KBM-7 (cell line): ENCODE data around the gene KLK11.

Source experiments
- DNase-seq: peaks from one replicate; pipeline ENCODE4 v3.0.0-alpha.2; 2015
- in situ Hi-C: fragments of 300-500 bp; cut with MboI; formaldehyde crosslinking; loops from 2 replicates; pipeline ENCODE4 v1.14.3; 2020; ENCODE audit warnings: low sequenced_read_pairs, low pct_unique_long_range_greater_than_20kb, mixed read lengths

The KLK11 gene

GRCh38 chr19:50980208-50980607 is 46.2 kb downstream of the KLK11 start:
- DNase-seq = no peak
- in situ Hi-C loops = no loop called here

DNA sequence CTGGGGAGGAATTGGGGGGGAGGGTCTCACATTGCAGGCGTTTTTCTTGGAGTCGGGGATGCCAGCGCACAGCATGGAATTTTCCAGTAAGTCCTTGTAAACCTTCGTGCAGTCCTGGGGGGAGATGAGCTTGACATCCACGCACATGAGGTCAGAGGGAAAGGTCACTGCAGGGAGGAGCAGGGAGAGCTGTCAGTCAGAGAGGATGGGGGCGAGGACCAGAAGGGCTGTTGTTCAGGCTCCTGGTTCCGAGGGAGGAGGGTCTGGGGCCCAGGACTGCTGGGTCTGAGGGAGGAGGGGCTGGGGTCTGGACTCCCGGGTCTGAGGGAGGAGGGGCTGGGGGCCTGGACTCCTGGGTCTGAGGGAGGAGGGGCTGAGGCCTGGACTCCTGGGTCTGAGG is 46.7 kb downstream of the KLK11 start:
- in situ Hi-C loops = no loop called here
- DNase-seq = no peak

DNA sequence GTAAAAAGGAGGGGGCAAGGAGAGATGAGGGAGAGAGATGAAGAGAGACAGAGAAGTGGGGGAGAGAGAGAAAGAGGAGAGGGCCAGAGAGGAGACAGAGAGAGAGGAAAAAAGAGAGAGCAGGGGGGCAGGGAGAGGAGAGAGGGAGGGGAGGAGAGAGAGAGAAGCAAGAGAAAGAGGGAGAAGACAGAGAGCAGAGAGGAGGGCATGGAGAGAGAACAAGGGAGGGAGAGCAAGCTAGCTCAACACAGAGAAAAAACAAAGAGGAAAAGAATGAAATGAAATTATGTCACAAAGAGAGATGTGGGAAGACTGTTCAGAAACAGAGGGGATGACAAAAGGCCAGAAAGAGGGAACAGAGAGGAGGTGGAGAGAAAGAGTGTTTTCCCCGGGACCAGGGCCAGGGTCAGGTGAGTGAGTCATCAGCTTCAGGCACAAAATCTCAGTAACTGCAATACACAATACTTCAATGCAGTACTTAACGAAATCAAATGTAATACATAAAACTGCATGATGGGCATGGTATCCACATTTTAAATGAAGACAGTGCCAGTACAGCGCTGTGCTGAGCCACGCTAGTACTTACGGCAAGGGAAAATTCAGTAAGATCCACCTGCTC is 47.5 kb downstream of the KLK11 start:
- DNase-seq = no peak
- in situ Hi-C loops = no loop called here

DNA sequence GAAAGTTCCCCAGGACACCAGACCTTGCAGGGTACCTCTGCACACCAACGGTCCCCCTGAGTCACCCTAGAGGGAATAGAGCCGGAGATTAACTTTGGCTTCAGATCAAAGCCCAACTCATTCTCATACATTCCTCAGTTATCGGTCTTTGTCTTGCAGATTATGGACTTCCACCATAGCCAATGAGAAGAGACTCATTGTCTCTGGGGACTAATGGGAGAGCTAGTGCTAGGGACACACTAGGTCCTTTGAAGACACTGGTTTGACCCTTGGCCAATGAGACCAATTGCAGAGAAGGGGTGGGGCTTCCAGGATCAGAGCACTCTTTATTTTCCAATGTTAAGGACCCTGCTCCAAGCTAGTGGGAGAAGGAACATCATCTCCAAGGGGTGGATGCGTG is 48.8 kb downstream of the KLK11 start:
- in situ Hi-C loops = no loop called here
- no peak for DNase-seq

DNA sequence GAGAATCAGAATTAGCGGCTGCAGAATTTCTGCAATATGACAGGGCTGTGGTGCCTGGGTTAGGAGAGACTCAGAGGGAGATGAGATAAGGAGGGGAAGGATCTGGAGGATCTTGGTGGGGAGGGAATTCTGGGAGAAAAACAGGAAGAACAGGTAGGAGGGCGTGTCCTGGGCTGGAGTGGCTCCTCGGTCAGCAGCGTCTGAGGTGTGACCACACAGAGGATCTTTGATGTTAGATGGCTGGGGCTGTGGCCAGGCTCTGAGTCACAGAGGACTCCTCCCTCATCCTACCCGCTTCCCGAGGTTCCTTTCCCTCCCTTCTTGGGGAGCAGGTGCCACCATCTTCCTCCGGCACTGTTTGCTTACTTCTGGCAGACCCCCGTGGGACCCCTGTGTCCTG is 50.6 kb downstream of the KLK11 start:
- in situ Hi-C loops = no loop called here
- DNase-seq = no peak

DNA sequence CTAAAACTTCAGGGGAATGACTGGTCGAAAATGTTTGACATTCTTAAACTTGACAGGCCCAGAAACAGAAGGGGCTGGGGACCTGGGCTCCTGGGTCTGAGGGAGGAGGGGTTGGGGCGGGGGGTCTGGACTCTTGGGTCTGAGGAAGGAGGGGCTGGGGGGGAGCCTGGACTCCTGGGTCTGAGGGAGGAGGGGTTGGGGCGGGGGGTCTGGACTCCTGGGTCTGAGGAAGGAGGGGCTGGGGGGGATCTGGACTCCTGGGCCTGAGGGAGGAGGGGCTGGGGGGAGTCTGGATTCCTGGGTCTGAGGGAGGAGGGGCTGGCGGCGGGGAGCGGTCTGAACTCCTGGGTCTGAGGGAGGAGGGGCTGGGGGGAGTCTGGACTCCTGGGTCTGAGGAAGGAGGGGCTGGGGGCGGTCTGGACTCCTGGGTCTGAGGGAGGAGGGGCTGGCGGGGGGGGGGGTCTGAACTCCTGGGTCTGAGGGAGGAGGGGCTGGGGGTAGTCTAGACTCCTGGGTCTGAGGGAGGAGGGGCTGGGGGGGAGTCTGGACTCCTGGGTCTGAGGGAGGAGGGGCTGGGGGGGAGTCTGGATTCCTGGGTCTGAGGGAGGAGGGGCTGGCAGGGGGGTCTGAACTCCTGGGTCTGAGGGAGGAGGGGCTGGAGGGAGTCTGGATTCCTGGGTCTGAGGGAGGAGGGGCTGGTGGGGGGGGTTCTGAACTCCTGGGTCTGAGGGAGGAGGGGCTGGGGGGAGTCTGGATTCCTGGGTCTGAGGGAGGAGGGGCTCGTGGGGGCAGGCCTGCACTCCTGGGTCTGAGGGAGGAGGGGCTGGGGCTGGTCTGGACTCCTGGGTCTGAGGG is 51.5 kb downstream of the KLK11 start:
- in situ Hi-C loops = no loop called here
- no peak for DNase-seq

- in situ Hi-C loops = no loop called here
- DNase-seq = no peak
These were observed 53.5 kb downstream of the KLK11 start for GRCh38 chr19:50972795-50973376.
